ENCODE measurements around the gene C9orf153.

DNA sequence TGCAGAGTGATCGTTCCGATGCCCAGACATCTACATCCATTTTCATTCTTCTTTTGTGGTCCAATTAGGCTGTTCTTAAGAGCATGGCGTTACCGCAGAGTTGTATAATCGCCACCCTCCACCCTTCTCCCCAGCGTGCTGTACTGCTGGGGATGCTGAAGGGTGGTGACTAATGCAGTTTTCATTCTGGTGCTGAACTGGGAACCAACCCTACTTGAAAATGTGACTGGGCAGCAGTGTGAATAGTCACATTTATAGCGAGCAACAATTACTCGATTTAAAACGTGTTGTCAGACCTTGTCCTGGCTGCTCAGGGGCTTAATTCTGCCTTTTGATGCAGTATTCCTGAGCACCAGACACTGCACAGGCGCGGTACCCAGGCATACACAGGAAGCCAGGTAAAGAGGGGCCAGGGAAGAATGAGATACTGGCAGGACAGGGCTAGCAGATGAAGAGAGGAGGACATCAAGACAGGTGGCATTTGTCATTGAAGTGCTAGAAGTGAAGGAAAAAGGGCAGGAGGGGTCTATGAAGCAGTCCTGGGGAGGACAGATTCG, 23.6 kb upstream of the C9orf153 start:
- TF ChIP-seq, protein P1, sequence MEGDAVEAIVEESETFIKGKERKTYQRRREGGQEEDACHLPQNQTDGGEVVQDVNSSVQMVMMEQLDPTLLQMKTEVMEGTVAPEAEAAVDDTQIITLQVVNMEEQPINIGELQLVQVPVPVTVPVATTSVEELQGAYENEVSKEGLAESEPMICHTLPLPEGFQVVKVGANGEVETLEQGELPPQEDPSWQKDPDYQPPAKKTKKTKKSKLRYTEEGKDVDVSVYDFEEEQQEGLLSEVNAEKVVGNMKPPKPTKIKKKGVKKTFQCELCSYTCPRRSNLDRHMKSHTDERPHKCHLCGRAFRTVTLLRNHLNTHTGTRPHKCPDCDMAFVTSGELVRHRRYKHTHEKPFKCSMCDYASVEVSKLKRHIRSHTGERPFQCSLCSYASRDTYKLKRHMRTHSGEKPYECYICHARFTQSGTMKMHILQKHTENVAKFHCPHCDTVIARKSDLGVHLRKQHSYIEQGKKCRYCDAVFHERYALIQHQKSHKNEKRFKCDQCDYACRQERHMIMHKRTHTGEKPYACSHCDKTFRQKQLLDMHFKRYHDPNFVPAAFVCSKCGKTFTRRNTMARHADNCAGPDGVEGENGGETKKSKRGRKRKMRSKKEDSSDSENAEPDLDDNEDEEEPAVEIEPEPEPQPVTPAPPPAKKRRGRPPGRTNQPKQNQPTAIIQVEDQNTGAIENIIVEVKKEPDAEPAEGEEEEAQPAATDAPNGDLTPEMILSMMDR (IDR thresholded peaks at IDR 0.05), result no peak
- TF ChIP-seq ZFP36 (IDR thresholded peaks at IDR 0.05; ENCODE audit: borderline replicate concordance, partially characterized antibody), result no peak
- no peak for TF ChIP-seq KDM1A (IDR thresholded peaks at IDR 0.05; ENCODE audit: low read depth)
- no peak for TF ChIP-seq RFX5 (IDR thresholded peaks at IDR 0.05)
- TF ChIP-seq, protein P2, sequence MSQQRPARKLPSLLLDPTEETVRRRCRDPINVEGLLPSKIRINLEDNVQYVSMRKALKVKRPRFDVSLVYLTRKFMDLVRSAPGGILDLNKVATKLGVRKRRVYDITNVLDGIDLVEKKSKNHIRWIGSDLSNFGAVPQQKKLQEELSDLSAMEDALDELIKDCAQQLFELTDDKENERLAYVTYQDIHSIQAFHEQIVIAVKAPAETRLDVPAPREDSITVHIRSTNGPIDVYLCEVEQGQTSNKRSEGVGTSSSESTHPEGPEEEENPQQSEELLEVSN (IDR thresholded peaks at IDR 0.05; ENCODE audit: borderline replicate concordance, low read depth), result no peak
- TF ChIP-seq KDM5A (IDR thresholded peaks at IDR 0.05), result no peak
- no peak for TF ChIP-seq CHD4 (IDR thresholded peaks at IDR 0.05; ENCODE audit: borderline replicate concordance)
- no peak for TF ChIP-seq RAD21 (conservative IDR thresholded peaks at IDR 0.05 in 1 of 2, IDR thresholded peaks at IDR 0.05 in 1 of 2)
- no peak for TF ChIP-seq POLR2A (IDR thresholded peaks at IDR 0.05; ENCODE audit: low read length)
- TF ChIP-seq REST (IDR thresholded peaks at IDR 0.05), result no peak
- no peak for TF ChIP-seq JUNB (IDR thresholded peaks at IDR 0.05)
- TF ChIP-seq, protein P3, sequence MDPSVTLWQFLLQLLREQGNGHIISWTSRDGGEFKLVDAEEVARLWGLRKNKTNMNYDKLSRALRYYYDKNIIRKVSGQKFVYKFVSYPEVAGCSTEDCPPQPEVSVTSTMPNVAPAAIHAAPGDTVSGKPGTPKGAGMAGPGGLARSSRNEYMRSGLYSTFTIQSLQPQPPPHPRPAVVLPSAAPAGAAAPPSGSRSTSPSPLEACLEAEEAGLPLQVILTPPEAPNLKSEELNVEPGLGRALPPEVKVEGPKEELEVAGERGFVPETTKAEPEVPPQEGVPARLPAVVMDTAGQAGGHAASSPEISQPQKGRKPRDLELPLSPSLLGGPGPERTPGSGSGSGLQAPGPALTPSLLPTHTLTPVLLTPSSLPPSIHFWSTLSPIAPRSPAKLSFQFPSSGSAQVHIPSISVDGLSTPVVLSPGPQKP (IDR thresholded peaks at IDR 0.05; ENCODE audit: low read depth, low read length), result no peak
